HL-60/S4 (cell line): ENCODE data around the gene COX6B1.
"Not testable (repeated sequence)": the region's sequence is repeated elsewhere in the genome, so short reads cannot be mapped to it uniquely, and the experiment has no call there.

Experiments used
- in situ Hi-C: fragments of 300-500 bp; cut with MboI; formaldehyde crosslinking; loops from 2 replicates; pipeline ENCODE4 v1.14.3; 2022; ENCODE audit warnings: low sequenced_read_pairs

COX6B1 gene

GRCh38 chr19:35633727-35634440 lies 14.2 kb upstream of the COX6B1 start:
- in situ Hi-C loops = no loop called here

DNA sequence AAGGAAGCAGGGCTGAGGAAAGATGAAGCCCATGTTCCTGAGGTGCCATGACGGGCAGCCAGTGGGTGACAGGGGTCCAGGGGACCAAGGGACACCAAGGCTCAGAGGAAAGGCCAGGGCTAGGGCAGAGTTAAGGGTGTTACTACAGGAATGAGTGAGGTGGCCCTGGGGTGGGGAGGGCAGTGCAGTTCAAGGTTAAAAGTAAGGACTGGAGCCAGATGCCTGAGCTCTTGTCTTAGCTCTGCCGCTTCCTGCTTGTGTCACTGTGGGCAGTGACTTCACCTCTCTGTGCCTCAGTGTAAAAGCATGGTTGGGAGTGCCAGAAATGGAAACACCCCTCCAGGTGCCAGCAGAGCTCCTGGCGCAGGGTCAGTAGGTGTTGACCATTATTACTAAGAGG lies 11.5 kb upstream of the COX6B1 start:
- in situ Hi-C loops = no loop called here

DNA sequence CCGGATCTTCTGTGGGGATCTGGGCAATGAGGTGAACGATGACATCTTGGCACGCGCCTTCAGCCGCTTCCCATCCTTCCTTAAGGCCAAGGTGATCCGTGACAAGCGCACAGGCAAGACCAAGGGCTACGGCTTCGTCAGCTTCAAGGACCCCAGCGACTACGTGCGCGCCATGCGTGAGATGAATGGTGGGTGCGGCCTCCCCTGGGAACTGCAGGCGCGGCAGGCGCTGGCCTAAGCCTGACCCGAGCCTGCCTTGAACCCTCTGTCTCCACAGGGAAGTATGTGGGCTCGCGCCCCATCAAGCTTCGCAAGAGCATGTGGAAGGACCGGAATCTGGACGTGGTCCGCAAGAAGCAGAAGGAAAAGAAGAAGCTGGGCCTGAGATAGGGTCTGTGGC lies 11.0 kb upstream of the COX6B1 start:
- in situ Hi-C loops = no loop called here

DNA sequence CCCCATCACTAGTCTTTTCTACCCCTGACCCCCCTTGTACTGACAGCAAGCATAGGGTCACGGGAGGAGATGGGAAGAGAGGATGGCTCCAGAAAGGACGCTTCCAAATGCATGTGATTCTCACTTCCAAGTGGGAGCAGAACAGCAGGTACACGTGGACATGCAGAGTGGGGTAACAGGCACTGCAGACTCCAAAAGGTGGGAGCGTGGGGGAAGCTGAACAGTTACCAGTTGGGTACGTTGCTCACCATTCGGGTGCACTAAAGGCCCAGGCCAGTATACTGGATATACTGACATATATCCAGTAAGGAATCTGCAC lies 8.8 kb upstream of the COX6B1 start:
- in situ Hi-C loops = no loop called here

- in situ Hi-C loops = no loop called here
Measured at GRCh38 chr19:35639863-35640262, 8.3 kb upstream of the COX6B1 start.

GRCh38 chr19:35641515-35642151 lies 6.5 kb upstream of the COX6B1 start, which contains the start of gene ETV2:
Gene ETV2, plus strand, starts transcription at chr19:35641745. Its CDS starts 716 bp downstream, at chr19:35642461.
- in situ Hi-C loops = no loop called here

- in situ Hi-C loops = no loop called here
Measured at GRCh38 chr19:35642312-35642711, 5.8 kb upstream of the COX6B1 start.

DNA sequence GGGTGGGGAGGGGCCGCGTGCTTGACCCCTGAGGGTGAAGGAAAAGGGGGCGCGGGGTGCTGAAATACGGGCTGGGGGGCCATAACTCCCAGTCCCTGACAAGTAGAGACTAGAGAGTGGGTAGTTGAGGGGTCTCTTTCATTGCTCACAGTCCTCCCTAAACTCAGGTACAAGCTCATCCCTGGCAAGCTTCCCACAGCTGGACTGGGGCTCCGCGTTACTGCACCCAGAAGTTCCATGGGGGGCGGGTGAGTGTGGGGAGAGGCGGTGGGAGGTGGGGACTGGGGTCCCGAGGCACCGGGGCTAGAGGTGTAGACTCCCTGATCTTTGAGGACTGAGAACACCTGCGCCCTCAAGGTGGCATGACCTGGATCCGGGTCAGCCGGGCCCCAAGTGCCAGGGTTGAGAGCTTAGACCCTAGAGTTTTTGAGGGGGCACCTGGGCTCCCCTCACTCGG lies 5.3 kb upstream of the COX6B1 start:
- in situ Hi-C loops = no loop called here

GRCh38 chr19:35643255-35644205 lies 4.6 kb upstream of the COX6B1 start:
- in situ Hi-C loops = no loop called here

GRCh38 chr19:35644206-35644986 lies 3.7 kb upstream of the COX6B1 start:
- in situ Hi-C loops = no loop called here

GRCh38 chr19:35644987-35645679 lies 3.0 kb upstream of the COX6B1 start:
- in situ Hi-C loops = no loop called here

DNA sequence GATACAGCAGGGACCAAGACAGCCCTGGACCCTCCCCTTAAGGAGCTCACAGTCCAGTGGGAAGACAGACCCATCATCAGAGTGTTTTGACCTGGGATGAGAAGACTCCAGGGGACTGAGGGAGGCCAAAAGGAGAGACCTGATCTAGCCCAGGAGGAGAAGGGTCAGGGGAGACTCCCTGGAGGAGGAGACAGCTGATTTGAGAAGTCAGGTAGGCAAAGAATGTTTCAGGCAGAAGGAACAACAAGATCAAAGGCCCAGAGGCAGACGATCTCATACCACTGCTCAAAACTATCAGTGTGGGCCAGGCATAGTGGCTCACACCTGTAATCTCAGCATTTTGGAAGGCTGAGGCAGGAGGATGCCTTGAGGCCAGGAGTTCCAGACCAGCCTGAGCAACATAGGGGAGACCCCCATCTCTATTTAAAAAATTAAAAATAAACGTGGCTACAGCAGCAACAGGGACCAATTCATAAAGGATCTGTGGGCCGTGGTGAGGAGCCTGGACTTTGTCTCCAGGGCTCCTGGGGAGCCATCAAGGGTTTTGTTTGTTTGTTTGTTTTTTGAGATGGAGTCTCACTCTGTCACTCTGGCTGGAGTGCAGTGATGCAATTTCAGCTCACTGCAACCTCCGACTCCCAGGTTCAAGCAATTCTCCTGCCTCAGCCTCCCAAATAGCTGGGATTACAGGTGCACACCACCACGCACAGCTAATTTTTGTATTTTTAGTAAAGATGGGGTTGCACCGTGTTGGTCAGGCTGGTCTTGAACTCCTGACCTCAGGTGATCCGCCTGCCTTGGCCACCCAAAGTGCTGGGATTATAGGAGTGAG lies 2.2 kb upstream of the COX6B1 start:
- in situ Hi-C loops = no loop called here

DNA sequence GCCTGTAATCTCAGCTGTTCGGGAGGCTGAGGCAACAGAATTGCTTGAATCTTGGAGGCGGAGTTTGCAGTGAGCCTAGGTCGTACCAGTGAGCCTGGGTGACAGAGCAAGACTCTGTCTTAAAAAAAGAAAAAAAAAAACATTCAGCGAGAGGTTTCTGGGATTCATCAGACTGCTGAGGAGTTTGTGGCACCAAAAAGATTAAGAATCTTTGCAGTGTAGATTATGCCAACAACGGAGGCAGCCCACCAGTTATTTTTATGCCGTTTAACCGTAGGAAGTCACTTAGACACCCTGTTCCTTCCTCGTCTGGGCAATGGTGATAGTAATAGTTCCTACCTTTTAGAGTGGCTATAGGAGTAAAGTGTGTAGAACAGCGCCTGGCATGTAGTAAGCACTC lies 2.5 kb downstream of the COX6B1 start:
- in situ Hi-C loops = no loop called here

- in situ Hi-C loops = not testable (repeated sequence)
Measured at GRCh38 chr19:35654828-35655227, 6.7 kb downstream of the COX6B1 start.

DNA sequence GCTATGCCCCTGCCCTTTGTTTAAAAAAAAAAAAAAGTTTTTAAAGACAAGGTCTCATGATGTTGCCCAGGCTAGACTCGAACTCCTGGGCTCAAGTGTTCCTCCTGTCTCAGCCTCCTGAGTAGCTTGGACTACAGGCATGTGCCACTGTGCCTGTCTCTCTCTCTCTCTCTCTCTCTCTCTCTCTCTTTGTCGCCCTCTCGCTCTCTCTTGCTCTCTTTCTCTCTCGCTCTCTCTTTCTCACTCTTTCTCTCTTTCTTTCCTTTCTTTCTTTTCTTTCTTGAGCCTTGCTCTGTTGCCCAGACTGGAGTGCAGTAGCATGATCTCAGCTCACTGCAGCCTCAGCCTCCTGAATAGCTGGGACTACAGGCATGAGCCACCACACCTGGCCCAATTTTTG lies 7.5 kb downstream of the COX6B1 start:
- in situ Hi-C loops = no loop called here

DNA sequence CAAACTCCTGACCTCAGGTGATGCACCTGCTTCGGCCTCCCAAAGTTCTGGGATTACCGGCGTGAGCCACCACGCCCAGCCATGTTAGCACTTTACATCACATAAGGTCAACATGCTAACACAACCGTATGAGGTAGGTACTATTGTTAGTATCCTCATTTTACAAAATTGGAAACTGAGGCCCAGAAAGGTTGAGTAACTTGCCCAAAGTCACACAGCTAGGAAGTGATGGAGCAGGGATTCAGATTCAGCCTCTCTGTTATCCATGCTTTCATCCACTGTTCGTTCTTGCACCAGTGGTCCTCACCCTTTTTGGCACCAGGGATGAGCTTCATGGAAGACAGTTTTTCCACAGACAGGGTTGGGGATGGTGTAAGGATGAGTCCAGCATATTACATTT lies 8.6 kb downstream of the COX6B1 start:
- in situ Hi-C loops = no loop called here

DNA sequence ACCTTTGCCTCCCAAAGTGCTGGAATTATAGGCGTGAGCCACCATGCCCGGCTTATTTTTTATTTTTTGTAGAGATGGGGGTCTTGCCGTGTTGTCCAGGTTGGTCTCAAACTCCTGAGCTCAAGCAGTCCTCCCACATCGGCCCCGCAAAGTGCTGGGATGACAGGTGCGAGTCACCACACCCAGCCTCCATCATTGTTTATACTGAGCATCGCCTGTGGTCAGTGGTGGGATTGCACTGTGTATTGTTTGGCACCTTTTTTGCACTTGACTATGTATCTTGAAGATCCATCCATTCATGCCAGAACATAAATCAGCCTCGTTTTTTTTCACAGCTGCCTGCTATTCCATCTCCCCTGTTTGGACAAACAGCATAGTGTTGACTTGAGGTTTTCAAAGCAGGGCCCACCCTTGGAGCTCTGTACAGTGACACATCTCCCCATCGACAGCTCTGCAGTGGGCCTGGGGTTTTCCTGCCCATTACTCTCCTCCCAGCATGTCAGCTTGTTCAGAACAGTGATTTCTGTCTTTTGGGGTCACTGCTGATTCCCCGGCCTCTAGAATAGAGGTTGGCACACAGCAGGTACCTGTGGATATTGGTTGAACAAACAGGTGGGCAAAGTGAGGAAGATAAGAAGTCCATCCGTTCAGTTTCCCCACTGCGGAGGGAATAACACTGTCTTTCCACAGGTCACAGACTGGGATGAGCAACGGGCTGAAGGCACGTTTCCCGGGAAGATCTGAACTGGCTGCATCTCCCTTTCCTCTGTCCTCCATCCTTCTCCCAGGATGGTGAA lies 10.0 kb downstream of the COX6B1 start:
- in situ Hi-C loops = no loop called here

- in situ Hi-C loops = no loop called here
Measured at GRCh38 chr19:35661995-35662340, 13.8 kb downstream of the COX6B1 start.

GRCh38 chr19:35663981-35664380 lies 15.9 kb downstream of the COX6B1 start:
- in situ Hi-C loops = no loop called here
